SW480 (cell line): Measurements from ENCODE around the gene MCMBP.
"Not testable (repeated sequence)": the region's sequence is repeated elsewhere in the genome, so short reads cannot be mapped to it uniquely, and the experiment has no call there.

Experiments
- DNase-seq: peaks from one replicate; pipeline ENCODE4 v3.0.0-alpha.2; 2016; ENCODE audit warnings: low spot score

Gene MCMBP

DNA sequence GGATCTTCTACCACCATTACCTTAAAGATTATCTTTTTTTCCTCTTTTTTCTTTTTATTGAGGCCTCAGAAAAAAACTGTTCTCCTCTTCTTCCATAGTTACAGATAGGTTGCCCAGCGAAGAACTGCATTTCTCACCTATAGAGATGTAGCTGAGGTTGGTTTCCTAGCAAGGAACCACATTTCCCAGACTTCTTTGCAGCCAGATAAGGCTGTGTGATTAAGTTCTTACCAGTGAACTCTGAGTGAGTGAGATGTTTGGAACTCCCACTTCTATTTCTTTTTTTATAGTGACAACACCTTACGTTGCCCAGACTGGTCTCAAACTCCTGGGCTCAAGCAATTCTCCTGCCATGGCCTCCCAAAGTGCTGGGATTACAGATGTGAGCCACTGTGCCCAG, 5.9 kb upstream of the MCMBP start:
- no peak for DNase-seq

DNA sequence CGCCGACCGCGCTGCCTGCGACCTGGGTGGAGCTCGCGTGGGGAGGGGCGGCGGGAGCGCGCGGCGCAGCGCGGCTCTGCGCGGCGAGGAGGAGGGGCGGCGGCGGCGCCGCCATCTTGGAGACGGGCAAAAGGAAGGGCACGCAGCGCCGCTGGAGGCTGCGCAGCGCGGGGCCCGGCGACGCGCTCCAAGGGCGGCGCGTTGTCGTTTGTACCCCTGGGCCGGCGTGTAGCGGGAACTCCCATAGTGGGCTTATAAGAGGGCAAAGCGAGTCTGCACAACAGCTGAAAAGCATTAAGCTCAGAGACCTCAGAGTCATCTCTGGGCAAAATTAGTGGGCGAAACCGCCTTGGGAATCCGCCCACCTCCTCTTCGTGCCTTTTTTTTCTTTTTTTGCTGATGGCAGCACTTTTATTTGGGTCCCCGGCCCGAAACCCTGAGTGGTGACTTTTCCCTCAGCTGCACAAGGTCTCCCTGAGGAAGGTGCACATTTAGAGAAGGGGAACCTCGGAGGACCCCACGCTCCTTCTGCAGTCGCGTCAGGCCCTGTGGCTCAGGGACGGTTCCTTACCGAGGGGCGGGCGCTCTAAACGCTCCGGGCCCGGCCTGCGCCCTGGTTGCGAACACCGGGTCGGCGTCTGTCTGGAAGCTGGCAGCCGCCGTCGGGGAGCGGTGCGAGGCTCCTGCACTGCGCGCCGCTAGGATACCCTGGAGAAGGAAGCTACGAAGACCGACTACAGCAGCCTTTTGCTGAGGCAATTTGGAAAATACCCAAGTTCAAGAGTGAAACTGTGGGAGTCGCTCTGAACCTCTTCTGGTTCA, 428 bp upstream of the MCMBP start:
- peak; percentile 80 for DNase-seq

- peak; percentile 37 for DNase-seq
Measured at GRCh38 chr10:119871881-119872609, 598 bp downstream of the MCMBP start.

- not testable (repeated sequence) for DNase-seq
Measured at GRCh38 chr10:119869398-119869797, 3.2 kb downstream of the MCMBP start.

- DNase-seq = no peak
Measured at GRCh38 chr10:119867317-119867716, 5.3 kb downstream of the MCMBP start.

- DNase-seq = no peak
Measured at GRCh38 chr10:119865699-119866240, 6.9 kb downstream of the MCMBP start.

DNA sequence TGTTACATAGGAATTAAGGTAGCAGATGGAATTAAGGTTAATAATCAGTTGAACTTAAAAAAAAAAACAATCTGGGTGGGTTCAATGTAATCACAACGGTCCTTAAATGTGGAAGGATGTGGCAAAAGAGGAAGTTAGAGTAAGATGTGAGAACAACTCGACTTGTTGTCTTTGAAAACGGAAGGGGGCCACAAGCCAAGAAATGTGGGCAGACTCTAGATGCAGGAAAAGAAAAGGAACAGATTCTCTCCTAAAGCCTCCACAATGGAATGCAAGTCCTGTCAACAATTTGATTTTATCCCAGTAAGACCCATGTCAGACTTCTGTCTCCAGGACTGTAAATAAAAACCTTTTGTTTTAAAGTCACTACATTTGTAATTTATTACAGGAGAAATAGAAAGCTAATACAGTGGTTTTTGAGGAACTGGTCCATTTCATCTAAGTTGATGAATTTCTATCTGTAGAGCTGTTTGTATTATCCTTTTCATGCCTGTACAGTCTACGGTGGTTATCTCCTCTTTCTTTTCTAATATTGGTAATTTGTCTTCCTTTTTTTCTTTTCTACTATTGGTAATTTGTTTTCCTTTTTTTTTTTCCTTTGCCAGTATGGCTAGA, 8.6 kb downstream of the MCMBP start:
- no peak for DNase-seq

DNA sequence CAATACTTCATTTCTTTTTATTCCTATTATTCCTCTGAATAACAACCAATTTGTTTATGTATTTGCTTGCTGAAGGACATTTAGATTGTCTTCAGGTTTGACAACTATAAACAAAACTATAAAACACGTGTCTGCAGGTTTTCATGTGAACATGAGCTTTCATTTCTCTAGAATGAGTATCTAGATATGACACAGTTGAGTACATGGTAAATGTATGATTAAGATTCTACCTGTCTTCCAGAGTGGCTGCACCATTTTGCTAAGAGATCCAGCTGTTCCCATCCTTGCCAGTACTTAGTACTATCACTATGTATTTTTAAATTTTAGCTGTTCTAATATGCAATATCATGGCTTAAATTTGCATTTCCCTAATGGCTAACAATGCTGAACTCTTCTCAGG, 10.1 kb downstream of the MCMBP start:
- DNase-seq = no peak

- no peak for DNase-seq
Measured at GRCh38 chr10:119860866-119861607, 11.6 kb downstream of the MCMBP start.

- peak; percentile 59 for DNase-seq
Measured at GRCh38 chr10:119859420-119860258, 13.0 kb downstream of the MCMBP start.

DNA sequence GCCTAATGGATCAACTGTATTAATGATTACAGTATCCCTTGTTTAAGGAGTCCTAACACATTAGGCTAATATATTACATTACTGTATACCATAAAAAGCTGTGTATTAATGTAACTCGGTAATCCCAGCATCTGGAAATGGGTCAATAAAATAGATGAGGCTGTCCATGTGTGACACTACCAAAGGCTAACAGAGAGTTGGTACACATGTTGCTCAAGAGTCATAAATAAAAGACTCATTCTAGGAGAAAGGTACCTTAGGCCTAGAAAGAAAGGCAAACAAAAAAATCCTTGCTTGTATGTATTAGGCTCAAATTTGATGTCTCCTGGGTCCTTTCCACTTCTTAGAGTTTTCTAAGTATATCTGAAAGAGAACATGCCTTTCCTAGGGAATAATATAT, 14.6 kb downstream of the MCMBP start:
- DNase-seq = no peak

- no peak for DNase-seq
Measured at GRCh38 chr10:119853574-119853973, 19.1 kb downstream of the MCMBP start.

DNA sequence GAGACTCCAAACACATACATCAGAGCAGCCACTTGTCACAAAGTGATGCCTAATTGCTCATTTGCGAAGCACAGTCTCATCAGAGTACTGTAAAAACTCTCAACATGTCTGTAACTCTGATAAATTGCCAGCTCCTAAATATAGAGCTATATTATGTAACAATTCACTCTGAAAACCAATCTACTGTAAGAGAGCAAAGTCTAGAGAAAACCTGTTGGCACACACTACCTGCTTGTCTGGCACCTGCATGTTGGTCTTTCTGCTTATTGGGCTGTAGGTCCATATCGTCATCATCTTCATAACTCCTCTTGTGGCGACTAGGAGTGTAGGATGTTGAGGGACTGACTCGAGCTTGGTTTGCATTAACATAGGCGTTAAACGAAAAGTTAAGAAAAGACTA, 19.8 kb downstream of the MCMBP start:
- no peak for DNase-seq

- DNase-seq = no peak
Measured at GRCh38 chr10:119852277-119852676, 20.4 kb downstream of the MCMBP start.

DNA sequence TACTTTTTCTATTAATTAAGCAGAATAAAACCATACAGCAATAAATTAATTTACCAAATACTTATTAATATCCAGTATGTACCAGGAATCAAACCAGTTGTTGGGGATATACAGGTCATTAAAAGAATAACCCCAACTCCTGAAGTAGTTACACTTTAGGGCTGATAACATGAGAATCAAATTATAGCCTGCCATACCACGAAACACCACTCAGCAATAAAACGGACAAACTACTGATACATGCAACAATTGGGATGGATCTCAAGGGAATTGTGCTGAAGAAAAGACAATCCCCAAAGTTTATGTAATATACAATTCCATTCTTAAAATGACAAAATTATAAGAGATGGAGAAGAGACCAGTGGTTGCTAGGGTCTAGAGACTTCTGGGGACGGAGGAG, 22.7 kb downstream of the MCMBP start:
- DNase-seq = no peak

DNA sequence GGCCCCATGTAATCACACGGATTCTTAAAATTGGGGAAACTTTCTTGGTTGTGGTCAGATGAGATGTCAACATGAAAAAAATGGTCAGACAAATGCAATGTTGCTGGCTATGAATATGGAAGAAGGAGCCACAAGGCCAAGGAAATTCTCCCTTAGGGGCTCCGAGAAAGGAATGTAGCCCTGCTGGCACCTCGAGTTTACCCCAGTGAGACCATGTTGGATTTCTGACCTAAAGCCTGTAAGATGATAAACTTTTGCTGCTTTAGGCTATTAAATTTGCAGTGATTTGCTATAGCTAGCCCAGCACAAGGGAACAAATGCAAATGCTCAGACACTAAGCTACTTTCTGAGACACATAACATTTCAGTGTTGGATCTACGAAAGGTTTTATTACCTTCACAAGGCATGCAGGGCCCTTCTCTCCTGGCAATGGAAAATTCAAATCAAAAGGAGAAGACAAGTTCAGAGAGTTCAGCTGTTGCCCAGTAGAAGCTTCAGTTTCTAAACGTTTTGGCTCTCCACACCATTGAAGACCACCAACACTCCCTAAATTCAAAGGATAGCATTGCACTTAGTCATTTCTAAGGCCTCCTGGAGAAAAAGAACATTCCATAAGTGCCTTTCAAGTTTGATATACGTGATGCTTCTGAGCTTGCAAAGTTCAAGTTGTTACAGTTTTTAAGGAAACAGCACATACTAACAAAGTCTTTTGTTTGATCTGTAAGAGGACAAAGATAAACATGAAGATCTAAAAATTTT, 23.4 kb downstream of the MCMBP start:
- DNase-seq = peak; percentile 32

GRCh38 chr10:119845656-119846055, 27.0 kb downstream of the MCMBP start:
- DNase-seq = no peak

DNA sequence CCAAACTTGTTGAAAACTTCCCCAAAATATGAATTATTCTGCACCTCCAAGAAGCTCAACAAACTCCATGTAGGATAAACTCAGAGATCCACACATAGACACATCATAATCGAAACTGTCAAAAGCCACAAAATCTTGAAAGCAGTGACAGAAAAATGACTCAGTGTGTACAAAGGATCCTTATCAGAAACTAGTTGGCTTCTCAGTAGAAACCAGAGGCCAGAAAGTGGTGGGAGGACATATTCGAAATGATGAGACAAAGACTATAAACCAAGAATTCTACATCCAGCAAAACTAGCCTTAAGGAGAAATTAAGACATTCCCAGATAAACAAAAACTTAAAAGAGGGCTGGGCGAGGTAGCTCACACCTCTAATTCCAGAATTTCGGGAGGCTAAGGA, 38.5 kb downstream of the MCMBP start:
- DNase-seq = no peak

DNA sequence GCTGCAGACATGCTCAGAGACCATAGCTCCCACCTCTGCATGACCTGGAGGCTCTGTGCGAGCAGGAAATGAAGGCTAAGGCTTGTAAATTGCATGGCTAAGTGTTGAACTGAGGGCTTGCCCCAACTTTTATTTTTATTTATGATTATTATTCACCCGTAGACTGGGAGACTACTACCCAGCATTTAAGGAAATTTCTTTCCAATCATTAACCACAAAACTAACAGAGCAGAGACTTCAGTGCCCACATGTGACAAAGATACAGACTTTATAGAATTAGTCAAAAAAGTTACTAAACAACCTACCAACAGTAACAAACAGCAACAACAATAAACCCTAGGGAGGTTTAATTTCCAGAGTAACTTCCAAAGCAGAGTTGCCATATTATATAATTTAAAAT, 39.7 kb downstream of the MCMBP start:
- DNase-seq = no peak

DNA sequence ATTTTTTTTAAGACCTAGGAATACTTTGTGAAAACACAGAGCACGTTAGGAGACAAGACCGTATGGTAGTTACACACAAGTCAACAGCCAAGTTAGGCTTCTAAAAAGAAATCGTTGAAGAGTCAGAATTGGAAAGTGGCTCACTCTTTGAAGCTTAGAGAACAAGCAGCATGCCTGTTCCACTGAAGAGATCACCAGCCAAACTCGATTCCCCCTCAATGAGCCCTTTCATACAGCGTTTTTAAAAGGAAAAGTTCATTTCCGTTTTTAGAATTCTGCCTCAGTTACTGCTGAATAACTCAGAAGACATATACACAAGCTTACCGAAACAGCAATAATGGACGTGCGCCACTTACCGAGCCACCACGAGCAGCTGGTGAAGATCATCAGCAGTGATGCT, 41.0 kb downstream of the MCMBP start:
- DNase-seq = no peak
